ENCODE results near the gene MYO5B.

Gene MYO5B

GRCh38 chr18:50143886-50144285 lies 51.1 kb downstream of the MYO5B start:
- no peak for DNase-seq

GRCh38 chr18:50143294-50143693 lies 51.7 kb downstream of the MYO5B start:
- no peak for DNase-seq

DNA sequence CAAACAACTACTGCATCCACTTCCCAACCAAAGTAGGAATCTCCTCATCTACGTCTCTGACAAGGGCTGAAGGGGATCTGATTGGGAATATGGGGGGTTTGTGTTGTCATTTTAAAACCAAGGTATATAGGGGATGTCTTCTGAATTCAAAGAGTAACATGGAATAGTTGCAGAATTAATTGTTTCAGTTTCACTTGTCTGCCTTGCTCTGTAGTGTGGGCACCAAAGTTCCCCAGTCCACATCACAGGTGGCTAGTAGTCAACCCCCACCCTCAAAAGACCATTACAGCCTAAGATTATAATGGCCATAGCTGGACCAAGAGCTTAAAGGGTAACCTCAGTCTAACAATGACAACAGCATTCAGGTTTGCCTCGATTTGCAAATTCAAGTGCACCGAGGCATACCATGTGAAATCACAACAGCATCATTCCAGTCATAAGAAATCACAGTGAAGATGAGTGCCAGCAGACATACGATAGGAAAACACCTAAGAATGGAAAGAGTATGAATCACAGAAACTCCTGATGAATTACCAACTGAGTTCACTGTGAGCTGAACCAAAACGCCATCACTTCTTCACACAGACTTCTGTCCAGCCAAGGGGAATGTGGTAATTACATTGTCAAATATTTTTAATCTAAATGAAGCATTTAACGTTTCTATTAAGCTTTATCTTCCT lies 52.4 kb downstream of the MYO5B start:
- DNase-seq = no peak

DNA sequence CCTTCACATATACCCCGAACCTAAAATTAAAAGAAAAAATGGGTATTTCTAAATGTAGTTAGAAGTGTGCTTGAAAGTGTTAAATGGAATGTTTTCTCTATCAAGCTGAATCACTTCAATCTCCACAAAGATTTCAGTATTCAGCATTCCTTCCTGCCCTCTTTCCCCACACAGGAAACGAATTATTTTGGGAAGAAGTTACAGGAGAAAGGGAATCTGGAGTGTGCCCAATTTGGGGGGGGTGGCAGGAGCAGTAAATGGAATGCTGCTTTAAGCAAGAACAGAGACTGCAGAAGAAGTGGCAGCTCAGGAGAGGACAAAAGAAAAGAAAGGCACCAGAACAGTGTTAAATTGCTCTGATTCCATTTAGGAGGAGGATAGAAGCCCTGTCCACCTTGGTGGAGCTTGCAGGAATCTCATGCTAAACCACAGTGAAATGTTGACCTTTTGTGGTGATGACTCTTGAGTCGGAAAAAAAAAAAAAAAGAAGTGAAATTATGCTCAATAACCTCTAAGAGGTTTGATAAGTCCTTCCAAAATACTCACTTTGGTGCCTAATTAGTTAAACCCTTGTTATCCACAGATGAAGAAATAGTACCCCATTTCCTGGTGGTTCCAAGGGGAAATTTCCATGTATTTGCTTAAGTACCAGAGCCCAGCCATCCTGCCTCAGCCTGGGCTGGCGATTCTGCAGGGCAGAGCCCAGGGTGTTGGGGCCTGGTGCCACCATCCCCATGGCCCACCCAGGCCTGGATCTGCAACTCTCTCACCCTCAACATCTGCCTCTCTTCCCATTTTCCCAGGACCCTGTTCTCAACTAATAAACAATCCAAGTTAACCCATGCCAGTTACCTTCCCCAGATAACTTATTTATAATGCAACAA lies 56.5 kb downstream of the MYO5B start:
- DNase-seq = no peak

GRCh38 chr18:50135903-50136302 lies 59.0 kb downstream of the MYO5B start:
- DNase-seq = no peak

DNA sequence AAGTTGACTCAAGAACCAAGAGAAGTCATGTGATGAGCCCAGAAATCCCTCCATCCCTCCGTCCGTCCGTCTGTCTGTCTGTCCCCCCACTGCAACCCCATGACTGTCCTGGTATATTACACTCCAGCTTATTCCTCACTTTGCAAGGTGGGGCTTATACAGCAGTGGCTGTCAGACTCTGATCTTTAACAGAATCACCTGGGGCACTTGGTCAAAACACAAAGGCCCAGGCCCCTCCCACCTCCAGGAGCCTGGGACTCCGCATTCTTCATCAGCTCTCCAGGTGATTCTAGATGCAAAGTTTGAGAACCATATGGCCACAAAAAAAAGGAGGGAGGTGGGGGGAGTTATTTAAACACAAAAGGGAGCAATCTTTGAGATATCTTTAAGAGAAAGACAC lies 61.4 kb downstream of the MYO5B start:
- peak in 1 of 3 experiments; percentile 29 for DNase-seq

DNA sequence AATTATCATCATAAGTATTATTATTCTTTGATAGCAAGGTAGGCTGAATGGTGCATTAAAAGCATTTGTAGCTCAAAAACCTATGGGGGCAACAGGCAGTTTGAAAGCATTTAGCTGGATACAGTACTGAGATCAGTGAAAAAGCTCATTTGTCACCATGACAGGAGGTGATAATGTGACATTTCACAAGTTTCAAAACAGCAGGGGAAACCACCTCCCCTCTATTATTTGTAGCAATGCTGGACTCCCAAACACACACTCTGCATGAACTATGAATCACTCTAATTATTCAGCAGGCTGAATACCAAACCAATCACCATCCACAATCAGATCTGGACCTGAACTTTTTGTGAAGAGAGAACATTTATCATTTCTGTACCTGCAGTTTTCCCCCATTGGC lies 63.4 kb downstream of the MYO5B start:
- peak in 2 of 3 experiments; percentile 46 to 88 for DNase-seq

DNA sequence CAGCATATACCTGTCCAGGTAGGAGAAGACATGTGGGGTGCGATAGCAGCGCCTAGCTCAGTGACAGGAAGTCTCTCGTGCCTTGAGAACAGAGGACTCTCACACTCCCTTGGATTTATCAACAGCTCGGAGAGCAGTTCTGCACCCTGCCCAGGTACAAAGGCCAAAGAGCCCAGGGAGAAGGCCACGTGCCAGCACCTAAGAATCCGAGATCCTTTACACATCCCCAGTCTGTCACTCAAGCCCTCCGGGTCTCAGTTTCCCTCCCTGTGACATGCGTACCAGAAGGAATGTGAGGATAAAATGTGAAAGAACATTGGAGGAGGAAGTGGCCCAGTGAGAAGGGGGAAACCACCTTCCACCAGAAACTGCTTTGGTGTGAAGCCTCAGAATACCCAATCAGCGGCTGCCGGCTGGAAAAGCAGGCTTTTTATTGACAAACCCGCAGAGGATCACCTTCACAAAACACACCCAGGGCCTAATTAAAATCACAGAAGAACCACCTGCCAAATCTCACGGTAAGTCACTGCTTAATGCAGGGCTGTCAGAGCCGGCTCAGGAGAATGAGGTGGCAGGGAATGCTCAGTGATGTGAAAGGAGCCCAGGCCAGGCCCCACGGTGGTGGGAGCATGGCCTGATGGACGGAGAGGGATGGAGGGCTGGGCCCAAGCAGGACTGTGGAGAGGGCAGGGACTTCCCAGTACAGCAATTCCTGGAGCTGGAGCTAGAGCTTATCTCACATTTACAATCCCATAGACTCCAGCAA lies 66.3 kb downstream of the MYO5B start:
- peak in 2 of 3 experiments; percentile 76 to 92 for DNase-seq

DNA sequence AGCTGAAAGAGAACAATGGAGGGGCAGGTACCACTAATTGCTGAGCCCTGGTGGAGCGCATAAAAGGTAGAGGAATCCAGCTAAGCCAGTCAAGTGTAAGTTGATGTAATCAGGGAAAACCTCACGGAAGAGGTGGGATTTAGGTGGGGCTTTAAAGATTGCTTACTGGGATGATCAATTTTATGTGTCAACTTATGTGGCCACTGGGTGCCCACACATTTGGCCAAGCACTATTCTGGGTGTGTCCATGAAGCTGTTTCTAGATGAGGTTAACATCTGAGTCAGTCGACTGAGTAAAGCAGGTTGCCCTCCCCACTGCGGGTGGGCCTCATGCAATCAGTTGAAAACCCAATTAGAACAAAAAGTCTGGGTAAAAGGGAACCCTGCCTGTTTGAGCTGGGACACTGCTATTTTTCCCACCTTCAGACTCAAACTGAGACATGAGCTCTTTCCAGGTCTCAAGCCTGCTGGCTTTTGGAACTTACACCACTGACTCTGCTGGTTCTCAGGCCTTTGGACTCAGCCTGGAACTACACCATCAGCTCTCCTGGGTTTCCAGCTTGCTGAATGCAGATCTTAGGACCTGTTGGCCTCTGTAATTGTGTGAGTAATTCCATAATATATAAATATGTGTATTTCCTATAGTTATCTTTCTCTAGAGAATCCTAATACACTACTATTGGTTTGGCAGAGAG lies 67.3 kb downstream of the MYO5B start:
- DNase-seq = no peak

DNA sequence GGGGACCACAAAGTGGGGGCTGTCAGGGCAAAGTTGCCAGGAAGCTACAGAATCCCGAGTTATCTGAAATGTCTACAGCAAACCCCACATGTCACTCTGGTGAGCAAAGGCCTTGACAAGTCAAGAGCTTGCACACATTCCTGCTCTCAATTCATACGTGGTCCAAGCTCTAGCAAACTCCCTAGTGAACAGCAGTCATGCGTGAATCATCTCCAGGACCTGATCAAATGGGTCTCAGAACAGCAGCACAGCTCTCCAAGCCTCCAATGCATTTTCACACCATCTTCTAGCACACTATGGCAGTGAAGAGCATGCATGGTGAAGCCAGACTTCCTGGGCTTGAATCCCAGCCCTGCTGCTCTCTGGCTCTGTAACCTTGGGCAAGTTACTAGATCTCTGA lies 68.5 kb downstream of the MYO5B start:
- peak in 1 of 3 experiments; percentile 21 for DNase-seq

GRCh38 chr18:50125456-50125855 lies 69.5 kb downstream of the MYO5B start:
- no peak for DNase-seq

GRCh38 chr18:50119296-50119695 lies 75.7 kb downstream of the MYO5B start:
- DNase-seq = no peak

- peak in 2 of 3 experiments; percentile 84 to 97 for DNase-seq
These were observed 77.1 kb downstream of the MYO5B start for GRCh38 chr18:50117863-50118262.

- no peak for DNase-seq
These were observed 79.9 kb downstream of the MYO5B start for GRCh38 chr18:50115095-50115494.

GRCh38 chr18:50114448-50114847 lies 80.5 kb downstream of the MYO5B start:
- no peak for DNase-seq

GRCh38 chr18:50113726-50114125 lies 81.2 kb downstream of the MYO5B start:
- DNase-seq = no peak

- peak in 2 of 3 experiments; percentile 4 to 50 for DNase-seq
These were observed 83.5 kb downstream of the MYO5B start for GRCh38 chr18:50111398-50111797.

DNA sequence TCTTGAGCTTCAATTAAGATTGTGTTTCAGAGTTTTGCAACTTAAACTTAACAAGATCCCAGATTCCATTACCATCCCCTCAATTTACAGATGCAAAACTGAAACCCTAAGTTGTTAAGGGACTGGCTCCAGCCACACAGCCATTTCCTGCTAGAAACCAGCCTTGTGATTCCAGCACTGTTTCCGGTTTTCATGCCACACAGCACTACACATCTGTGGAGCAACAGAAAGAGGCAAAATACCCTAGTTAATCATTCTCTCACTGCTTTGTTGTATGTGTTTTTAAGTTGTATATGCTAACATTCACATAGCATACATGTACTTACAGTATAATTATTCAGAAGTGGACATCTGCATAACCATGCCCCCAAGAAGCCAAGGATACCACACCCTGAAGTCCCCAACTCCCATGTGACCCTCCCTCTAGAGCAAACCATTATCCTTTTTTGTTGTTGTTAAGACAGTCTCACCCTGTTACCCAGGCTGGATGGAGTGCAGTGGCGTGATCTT lies 87.4 kb downstream of the MYO5B start:
- DNase-seq = no peak

GRCh38 chr18:50105027-50105426 lies 89.9 kb downstream of the MYO5B start:
- no peak for DNase-seq

GRCh38 chr18:50104421-50104820 lies 90.5 kb downstream of the MYO5B start:
- no peak for DNase-seq

DNA sequence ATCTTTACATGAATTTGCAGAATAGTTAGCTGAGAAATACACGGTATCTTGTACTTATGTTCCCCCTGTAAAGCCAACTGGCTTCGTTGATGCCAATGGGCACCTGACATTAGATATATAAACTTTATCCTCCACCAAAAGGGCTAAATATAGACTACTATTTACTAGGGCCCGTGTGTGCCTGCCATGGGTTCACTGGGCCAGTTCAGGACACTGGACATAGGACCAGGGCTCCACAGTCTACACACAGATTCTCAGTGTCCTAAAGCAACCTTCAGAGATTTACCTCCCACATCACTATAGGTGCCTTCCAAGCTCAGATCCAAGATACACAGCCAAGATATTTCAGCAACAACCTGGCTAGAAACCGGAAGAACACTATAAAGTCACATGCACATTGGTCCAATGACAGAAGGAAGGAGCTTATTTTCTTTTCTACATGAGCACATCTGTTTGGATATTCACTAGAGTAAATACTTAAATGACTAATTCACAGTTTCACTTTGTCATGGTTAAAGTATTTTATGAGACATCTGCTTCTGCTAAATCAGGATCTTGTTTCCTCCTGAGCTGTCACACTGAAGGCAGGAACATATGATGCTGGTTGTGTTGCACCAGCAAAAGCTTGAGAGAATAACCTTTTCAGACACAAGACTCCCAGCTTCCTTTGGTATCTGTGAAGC lies 95.1 kb downstream of the MYO5B start:
- DNase-seq = peak in 1 of 3 experiments; percentile 52

DNA sequence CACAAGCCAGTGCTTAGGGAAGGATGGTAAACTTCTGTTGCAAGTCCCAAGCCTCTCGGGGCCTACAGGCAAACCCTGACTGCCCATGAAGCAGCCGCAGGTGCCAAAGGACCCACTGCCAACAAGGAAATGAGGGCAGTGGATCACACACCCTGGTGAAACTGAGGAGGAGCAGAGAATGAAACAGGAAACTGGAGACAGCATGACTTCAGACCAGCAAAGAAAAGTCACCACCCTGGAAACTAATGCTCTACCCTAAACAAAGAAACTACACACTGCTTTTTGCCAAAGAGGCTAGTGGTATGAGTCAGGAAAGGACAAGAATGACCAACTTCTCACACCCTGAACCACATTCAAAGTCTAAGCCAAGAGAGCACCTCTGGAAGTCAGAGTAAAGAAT lies 97.2 kb downstream of the MYO5B start:
- no peak for DNase-seq
